GM12892 (cell line): ENCODE measurements around the gene ZDHHC23.

ENCODE experiments used
- POLR2A ChIP-seq: IDR thresholded peaks from 2 replicates; pipeline ENCODE4 v1.6.1; 2011; ENCODE audit warnings: low read depth, low read length, control low read depth
- POLR2AphosphoS5 ChIP-seq: IDR thresholded peaks from 2 replicates; pipeline ENCODE4 v1.6.1; 2011; ENCODE audit warnings: low read depth, low read length, control low read depth

DNA sequence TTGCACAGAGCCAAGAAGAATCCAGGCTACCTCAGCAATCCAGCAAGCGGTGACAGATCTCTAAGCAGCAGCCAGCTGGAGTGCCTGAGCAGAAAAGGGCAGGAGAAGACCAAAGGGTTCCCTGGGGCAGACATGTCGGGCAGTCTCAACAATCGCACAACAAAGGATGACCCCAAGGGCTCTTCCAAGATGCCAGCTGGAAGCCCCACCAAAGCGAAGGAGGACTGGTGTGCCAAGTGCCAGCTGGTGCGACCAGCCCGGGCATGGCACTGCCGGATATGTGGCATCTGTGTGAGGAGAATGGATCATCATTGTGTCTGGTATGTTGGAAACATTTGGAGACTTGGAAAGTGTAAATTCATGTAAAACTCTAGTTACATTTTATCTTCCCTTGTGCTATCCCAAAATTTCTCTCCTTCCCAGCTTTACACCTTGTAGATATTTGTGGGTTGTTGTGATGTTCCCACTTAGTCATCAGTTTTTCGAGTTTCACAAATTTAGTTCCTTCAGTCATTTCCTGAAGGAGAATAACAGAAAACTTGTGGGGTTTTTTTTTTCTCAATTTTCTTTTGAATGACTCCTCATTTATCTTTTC, 6.4 kb downstream of the ZDHHC23 start:
- TF ChIP-seq POLR2AphosphoS5 (no peak), POLR2A (no peak)
